ENCODE measurements around the gene SCYGR7. TPM values are rescaled to one million over a fixed set of nuclear protein-coding genes. Genes with fewer than 3 reads are reported as not detected.

The SCYGR7 gene
- total RNA-seq, 1 donor from 2014 or later, result not detected

GRCh38 chr2:227759411-227760118, 31.4 kb downstream of the SCYGR7 start:
- DNase-seq, result no peak

DNA sequence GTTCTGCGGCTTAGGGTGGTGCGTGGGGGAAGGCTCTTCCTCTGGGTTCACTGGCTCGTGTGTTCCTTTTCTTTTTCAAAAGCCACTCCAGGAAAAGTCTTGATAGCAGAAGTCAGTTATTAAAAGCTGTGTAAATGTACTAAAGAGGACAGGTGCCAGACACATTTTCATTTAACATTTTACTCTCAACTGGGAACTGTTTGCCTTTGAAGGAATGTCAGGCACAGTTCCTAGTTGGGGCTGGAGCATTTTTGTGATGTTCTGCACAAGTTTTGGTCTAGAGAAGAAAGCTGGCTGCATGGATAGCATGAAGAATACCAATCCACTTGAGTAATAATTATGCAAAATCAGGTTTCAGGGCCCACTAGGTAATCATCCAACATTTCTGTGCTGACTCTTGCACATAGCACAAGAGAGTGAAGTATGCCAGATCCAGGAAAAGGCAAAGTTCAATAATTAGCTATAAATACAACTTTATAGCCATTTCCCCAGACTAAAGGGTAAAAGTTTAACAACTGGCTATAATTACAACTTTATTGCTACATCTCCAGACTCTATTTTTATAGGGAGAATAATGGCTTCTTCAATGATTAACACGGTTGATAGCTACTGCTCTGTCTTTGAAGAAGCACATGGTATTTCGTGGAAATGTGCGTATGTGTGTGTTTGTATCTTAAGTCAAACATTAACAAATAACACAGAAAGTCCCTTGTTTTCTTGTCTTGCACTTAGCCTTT, 33.8 kb downstream of the SCYGR7 start:
- no peak for DNase-seq

- DNase-seq, result no peak
Measured at GRCh38 chr2:227765788-227766372, 37.7 kb downstream of the SCYGR7 start.

DNA sequence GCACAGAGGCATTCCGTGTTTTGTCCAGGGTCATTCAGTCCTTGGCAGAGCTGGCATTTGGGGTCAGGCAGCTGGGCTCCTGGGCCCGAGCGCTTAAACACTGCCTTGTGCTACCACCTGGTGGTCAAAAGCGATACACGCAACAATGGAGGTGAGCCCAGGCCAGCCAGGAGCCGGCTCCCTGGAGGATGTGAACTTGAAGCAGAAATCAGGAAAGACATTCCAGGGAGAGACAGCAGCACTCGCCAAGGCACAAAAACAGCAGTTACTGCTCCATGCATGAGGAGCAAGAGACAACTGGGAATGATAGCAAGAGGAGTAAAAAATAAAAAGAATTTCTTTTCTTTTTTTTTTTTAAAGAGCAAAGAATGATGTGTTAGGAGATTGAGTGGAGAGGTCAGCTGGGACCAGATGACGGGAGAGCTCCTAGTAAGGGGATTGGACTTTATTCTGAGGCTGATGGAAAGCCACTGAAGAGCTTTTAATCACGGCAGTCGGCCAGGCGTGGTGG, 38.3 kb downstream of the SCYGR7 start:
- DNase-seq, result peak; percentile 63

GRCh38 chr2:227767830-227768229, 39.7 kb downstream of the SCYGR7 start:
- DNase-seq, result no peak

- no peak for DNase-seq
Measured at GRCh38 chr2:227772197-227772661, 44.1 kb downstream of the SCYGR7 start.

DNA sequence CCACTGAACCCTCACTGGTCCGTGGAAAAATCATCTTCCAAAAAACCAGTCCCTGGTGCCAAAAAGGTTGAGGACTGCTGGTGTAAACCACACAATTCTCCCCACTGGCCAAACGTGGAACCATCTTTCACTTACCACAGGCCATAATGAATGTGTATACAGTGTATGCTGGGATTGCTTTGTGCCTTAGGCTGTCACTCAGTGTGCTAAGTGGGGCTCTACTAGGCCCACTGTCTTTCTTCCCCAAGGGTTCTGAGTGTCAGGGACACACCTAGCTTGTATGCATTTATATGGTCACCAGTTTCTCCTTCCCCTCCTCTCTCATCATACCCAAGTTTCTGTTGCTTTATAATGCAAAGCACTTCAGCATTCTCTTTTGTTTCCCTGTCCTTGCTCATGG, 44.8 kb downstream of the SCYGR7 start:
- no peak for DNase-seq

- DNase-seq, result no peak
Measured at GRCh38 chr2:227774011-227774624, 46.0 kb downstream of the SCYGR7 start.

- no peak for DNase-seq
Measured at GRCh38 chr2:227774895-227775842, 47.0 kb downstream of the SCYGR7 start.

Small RNA genes within 50 kb of the gene (small RNA-seq; reads per million reads assigned to genes)
- gene RNA5SP121 (not detected), gene SNRPGP8 (not detected)

Other genes starting within 250 kb of the SCYGR7 start
- gene SCYGR2, start 129.4 kb upstream of the SCYGR7 start, total RNA-seq, result not detected
- not detected for gene SCYGR3, start 113.5 kb upstream of the SCYGR7 start, total RNA-seq
- gene SCYGR4, start 110.8 kb upstream of the SCYGR7 start, total RNA-seq, result not detected
- not detected for gene SCYGR5, start 61.5 kb upstream of the SCYGR7 start, total RNA-seq
- gene SLC19A3, start 10.3 kb upstream of the SCYGR7 start, total RNA-seq, result 1.2 TPM
- gene SCYGR6, start 3.6 kb upstream of the SCYGR7 start, total RNA-seq, result not detected
- gene SCYGR8, start 17.6 kb downstream of the SCYGR7 start, total RNA-seq, result not detected
- not detected for gene CCL20, start 85.5 kb downstream of the SCYGR7 start, total RNA-seq
- gene DAW1, start 143.3 kb downstream of the SCYGR7 start, total RNA-seq, result 1.1 TPM